Stimulated activated CD8-positive, alpha-beta memory T cell treated with anti-CD3 and anti-CD28 coated beads, Interleukin-4, amount 100 ng/mL, for 4 hours (primary cell): ENCODE measurements around the gene NAA16.
A peak's percentile ranks its signal among the peaks of the same experiment; 100 is the strongest.
"Not testable (repeated sequence)": the region's sequence is repeated elsewhere in the genome, so short reads cannot be mapped to it uniquely, and the experiment has no call there.

Experiments
- DNase-seq, 2 donors: peaks; one replicate each; pipeline ENCODE4 v3.0.0-alpha.2; 2020; ENCODE audit warnings: low read depth in 2 of 2, low spot score in 1 of 2

NAA16 gene

GRCh38 chr13:41310963-41311405 lies at the start of gene NAA16:
Gene NAA16 (plus strand): TSS chr13:41311267. CDS start chr13:41311529, 262 bp downstream.
- DNase-seq: peak; percentile 93 to 94

DNA sequence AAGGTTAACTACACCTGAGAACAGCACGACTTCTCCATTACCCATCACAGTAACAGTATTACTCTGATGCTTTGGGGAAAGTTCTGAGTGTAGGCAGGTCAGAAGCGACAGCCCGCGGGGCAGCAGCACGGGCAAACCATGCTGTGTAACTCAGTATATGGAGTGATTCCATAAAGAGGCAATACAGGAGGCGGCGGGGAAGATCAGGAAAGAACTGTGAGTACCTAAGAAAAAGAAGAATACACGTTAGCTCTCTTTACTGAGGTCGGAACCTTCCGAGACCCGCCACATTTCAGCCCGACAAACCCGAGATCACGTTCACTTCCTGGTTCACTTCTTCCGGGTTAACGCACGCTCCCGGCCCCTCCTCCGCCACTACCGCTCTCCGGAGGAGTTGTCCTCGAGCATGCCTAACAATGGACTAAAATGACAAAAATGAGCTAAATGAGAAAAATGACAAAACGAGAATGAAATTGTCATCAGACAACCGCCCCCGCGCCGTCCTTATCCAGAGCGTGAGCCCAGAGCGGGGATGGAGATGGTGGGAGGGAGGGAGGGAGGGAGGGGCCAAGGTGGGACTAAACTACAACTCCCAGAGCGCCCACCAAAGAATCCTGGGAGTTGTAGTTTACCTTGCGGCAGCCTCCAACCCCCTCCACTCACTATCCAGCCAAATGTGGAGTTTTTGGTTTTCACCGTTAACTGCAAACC lies 47.7 kb upstream of the NAA16 start, which contains the start of gene MTRF1:
TSS of gene MTRF1 (minus strand) at position 316 of the 711 bp plus-strand sequence. CDS start 2,669 bp downstream, outside the sequence.
- peak; percentile 49 to 60 for DNase-seq

DNA sequence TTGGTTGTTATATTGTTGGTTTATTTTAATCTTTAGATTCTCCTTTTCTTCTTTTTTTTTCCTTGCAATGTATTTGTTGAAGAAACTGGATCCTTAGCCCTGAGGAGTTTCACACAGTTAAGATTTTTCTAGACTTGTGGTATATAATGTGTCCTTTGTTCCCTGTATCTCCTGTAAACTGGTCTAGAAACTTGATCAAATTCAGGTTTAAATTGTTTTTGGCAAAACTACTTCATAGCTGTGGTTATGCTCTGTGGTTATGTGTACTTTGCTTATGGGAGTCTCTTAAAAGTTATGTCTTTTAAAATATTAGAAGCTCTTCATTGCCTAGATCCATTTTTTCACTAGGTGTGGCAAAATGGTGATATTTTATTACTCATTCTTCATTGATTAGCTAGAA lies 44.0 kb upstream of the NAA16 start:
- DNase-seq: no peak

- no peak for DNase-seq
Measured at GRCh38 chr13:41268764-41269163, 42.3 kb upstream of the NAA16 start.

- DNase-seq: no peak
Measured at GRCh38 chr13:41271456-41272285, 39.4 kb upstream of the NAA16 start.

GRCh38 chr13:41273831-41274441 lies 37.1 kb upstream of the NAA16 start:
- DNase-seq: no peak

DNA sequence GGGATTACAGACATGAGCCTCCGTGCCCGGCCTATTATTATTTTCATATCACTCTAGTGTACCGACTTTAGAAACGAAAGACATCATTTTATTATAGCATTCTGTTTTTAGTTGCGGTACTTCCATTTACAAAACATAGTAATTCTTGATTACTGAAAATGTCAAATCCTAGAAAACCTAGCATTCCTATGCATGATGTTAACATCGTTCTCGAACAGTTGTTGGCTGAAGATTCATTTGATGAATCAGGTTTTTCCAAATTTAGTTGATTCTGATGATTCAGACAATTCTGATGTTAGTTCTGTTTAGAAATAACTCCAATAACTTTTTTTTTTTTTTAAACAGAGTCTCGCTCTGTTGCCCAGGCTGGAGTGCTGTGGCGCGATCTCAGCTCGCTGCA lies 36.2 kb upstream of the NAA16 start:
- DNase-seq: no peak

DNA sequence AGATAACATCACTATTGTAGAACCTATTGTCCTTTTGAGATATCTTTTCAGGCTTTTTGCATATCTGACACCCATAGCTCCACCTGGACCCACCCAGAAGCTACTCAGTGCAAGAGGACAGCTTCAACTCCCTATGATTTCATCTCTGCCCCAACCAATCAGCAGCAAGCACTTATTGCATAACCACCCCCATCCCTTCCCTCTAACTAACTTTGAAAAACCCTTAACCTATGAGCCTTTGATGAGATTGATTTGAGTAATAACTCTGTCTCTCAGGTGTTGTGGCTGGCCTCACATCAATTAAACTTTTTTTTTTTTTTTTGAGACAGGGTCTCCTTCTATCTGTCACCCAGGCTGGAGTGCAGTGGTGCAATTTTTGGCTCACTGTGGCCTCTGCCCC lies 34.2 kb upstream of the NAA16 start:
- DNase-seq: no peak

- not testable (repeated sequence) for DNase-seq
Measured at GRCh38 chr13:41279156-41279555, 31.9 kb upstream of the NAA16 start.

GRCh38 chr13:41282129-41282571 lies 28.9 kb upstream of the NAA16 start:
- no peak for DNase-seq

DNA sequence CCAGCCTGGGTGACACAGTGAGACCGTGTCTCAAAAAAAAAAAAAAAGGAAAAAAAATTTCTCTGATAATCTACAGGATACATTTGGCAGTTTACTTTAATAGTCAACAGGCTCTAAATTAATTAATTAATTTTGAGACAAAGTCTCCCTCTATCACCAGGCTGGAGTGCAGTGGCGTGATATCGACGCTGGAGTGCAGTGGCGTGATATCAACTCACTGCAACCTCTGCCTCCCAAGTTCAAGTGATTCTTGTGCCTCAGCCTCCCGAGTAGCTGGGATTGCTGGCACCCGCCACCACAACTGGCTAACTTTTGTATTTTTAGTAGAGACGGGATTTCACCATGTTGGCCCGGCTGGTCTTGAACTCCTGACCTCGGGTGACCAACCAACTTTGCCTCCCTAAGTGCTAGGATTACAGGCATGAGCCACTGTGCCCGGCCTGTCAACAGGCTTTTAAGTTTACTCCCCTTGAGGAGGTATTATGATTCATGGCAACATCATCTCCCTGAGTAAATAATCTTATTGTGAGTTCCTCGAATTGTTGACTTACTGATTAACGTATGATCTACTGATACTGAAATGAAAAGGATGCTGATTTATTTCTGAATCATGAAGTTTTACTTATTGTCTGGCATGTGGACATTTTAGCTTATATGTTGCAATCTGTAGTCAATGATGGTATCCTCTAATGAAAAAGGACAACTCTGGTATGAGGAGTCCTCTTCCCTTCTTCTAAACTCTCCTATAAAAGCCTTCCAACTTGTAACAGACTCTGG lies 26.4 kb upstream of the NAA16 start:
- no peak for DNase-seq

DNA sequence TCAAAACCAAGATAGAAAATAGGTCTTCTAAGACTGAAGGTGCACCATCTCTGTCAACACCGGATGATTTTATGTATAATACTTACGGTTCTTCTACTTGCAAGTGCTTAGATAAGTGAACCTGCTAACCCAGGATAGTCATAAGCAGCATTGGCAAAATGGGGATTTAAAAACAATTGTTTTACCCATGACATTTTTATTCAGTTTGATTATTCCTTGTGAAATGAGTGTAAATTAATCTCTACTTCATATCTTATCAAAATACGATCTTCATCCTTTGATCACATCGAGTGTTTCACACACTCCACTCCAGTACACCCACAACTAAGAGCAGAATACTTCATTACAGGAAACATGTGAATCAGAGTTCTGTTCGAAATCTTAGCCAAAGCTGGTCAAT lies 24.7 kb upstream of the NAA16 start:
- DNase-seq: no peak

- DNase-seq: no peak
Measured at GRCh38 chr13:41289463-41289881, 21.6 kb upstream of the NAA16 start.

GRCh38 chr13:41291246-41291645 lies 19.8 kb upstream of the NAA16 start:
- DNase-seq: no peak

DNA sequence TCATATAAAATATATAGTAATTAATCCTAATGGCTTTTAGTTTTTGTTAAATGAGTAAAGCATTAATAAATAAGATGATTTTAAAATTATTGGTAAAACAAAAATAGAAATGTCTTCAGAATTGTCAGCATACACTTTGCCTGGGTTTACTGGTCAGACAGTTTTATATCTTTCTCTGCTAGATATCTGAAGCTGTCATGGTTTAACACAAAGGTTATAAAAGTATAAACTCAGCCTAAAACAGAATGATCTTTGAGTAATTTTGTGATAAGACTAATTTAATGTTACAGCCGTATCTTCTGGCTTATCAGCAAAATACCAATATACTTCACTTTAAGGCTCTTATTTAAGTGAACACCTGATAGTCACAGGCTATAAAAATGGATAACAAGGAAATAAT lies 17.8 kb upstream of the NAA16 start:
- no peak for DNase-seq

- DNase-seq: no peak
Measured at GRCh38 chr13:41294914-41295313, 16.2 kb upstream of the NAA16 start.

DNA sequence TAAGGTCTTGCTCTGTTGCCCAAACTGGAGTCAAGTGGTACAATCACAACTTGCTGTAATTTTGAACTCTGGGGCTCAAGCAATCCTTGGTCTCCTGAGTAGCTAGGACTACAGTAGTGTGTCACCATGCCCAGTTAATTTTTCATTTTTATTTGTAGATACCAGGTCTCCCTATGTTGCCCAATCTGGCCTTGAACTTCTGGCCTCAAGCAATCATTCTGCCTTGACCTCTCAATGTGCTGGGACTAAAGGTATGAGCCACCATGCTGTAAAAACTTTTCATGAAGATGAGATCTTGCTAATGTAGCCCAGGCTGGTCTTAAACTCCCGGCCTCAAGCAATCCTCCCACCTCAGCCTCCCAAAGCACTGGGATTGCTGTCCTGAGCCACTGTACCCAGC lies 15.1 kb upstream of the NAA16 start:
- no peak for DNase-seq

GRCh38 chr13:41296879-41297646 lies 14.0 kb upstream of the NAA16 start:
- DNase-seq: no peak

- DNase-seq: no peak
Measured at GRCh38 chr13:41299316-41300094, 11.6 kb upstream of the NAA16 start.
